GM12878 (cell line): ENCODE data around the gene TMC5. TPM values are rescaled to one million over a fixed set of nuclear protein-coding genes. Genes with fewer than 3 reads are reported as not detected.

Experiments used
- ATAC-seq: fragments of 200-7000 bp; cut with Tn5 transposase; 3 replicates; pipeline ENCODE4 v1.9.1; 2020; ENCODE audit warnings: mild to moderate bottlenecking, moderate library complexity
- BruUV-seq: library from RNA; stranded (reverse); fragments of 400-500 nt; replicated peaks from 2 replicates; lab custom pipeline; 2021; lab: Mats Ljungman, UMichigan
- CTCF ChIA-PET: fragments of 300-600 bp; sonication (Branson Sonifier 250); formaldehyde crosslinking; extraction: SDS; loops from one replicate; lab custom pipeline; 2021; ENCODE audit warnings: inconsistent platforms; lab: Yijun Ruan, JAX
- POLR2A ChIA-PET: fragments of 350-600 bp; formaldehyde crosslinking; extraction: SDS; loops from one replicate; lab custom pipeline; 2021; ENCODE audit warnings: inconsistent platforms; lab: Charles Lee
- RAD21 ChIA-PET: fragments of 300-600 bp; sonication (Branson Sonifier 250); formaldehyde crosslinking; loops from one replicate; lab custom pipeline; 2023; ENCODE audit warnings: antibody characterized with exemption; ENCODE audit not compliant: unreplicated experiment; lab: Charles Lee
- SMC1A ChIA-PET: fragments of 300-600 bp; sonication (Branson Sonifier 250); formaldehyde crosslinking; loops from one replicate; lab custom pipeline; 2023; ENCODE audit not compliant: unreplicated experiment, uncharacterized antibody; lab: Charles Lee
- DNase-seq: peaks from one replicate; pipeline ENCODE4 v3.0.0-alpha.2; 2011; ENCODE audit warnings: low read depth, low spot score
- FAIRE-seq: peaks from 3 replicates; lab custom pipeline; 2011; peaks lifted over from hg19 to GRCh38; lab: Jason Lieb, UNC
- H2AFZ ChIP-seq: 2 replicates; pipeline ENCODE4 v1.6.0; 2011; ENCODE audit warnings: low read depth, low read length, control low read depth; ENCODE audit not compliant: control insufficient read depth
- H3K27ac ChIP-seq: 2 replicates; pipeline ENCODE4 v1.5.1; 2011; ENCODE audit warnings: control low read depth; ENCODE audit not compliant: control insufficient read depth, insufficient read depth
- H3K27me3 ChIP-seq, 2 experiments: replicated peaks in 1 of 2; 2 replicates each; pipeline versions ENCODE4 v1.6.0 to v1.6.1; 2011; ENCODE audit warnings: low read length in 1 of 2; ENCODE audit not compliant: control insufficient read depth in 2 of 2, insufficient read depth in 2 of 2
- H3K36me3 ChIP-seq, 2 experiments: 2 replicates each; pipeline ENCODE4 v1.5.1; 2011; ENCODE audit warnings: low read length in 1 of 2; ENCODE audit not compliant: control insufficient read depth in 2 of 2, insufficient read depth in 2 of 2
- H3K4me1 ChIP-seq: 2 replicates; pipeline ENCODE4 v1.6.1; 2011; ENCODE audit warnings: mild to moderate bottlenecking, low read length, moderate library complexity, mixed read lengths; ENCODE audit not compliant: control insufficient read depth, insufficient read depth
- H3K4me2 ChIP-seq: 2 replicates; pipeline ENCODE4 v1.6.0; 2011; ENCODE audit warnings: control low read depth; ENCODE audit not compliant: control insufficient read depth, insufficient read depth
- H3K4me3 ChIP-seq: fragments of 200-600 bp; sonication (generic); 2 replicates; pipeline ENCODE4 v1.5.1; 2016
- H3K79me2 ChIP-seq: 2 replicates; pipeline ENCODE4 v1.6.0; 2011; ENCODE audit warnings: low read length; ENCODE audit not compliant: control insufficient read depth, insufficient read depth
- H3K9ac ChIP-seq: 2 replicates; pipeline ENCODE4 v1.8.0; 2011; ENCODE audit warnings: low read length, control low read depth, mixed read lengths; ENCODE audit not compliant: control insufficient read depth, insufficient read depth
- H3K9me3 ChIP-seq: replicated peaks from 3 replicates; pipeline ENCODE4 v1.5.1; 2011; ENCODE audit warnings: mild to moderate bottlenecking, low read length; ENCODE audit not compliant: control insufficient read depth, insufficient read depth
- H4K20me1 ChIP-seq: 2 replicates; pipeline ENCODE4 v1.6.0; 2011; ENCODE audit not compliant: control insufficient read depth, insufficient read depth
- ATF7 ChIP-seq: fragments of 450-650 bp; IDR thresholded peaks from 2 replicates; pipeline ENCODE4 v1.6.1; 2016; ENCODE audit warnings: low read depth, mild to moderate bottlenecking
- BACH1 ChIP-seq: fragments of 450-650 bp; IDR thresholded peaks from 2 replicates; pipeline ENCODE4 v1.6.1; 2017; ENCODE audit warnings: mild to moderate bottlenecking, borderline replicate concordance
- HDGF ChIP-seq: fragments of 450-650 bp; IDR thresholded peaks from 2 replicates; pipeline ENCODE4 v1.6.1; 2016; ENCODE audit warnings: antibody characterized with exemption
- IRF4 ChIP-seq: IDR thresholded peaks from 2 replicates; pipeline ENCODE4 v1.6.1; 2011; ENCODE audit warnings: low read depth, low read length
- JUND ChIP-seq: IDR thresholded peaks from 2 replicates; pipeline ENCODE4 v1.6.1; 2012; ENCODE audit warnings: low read depth, mild to moderate bottlenecking, low read length, improper control_type of control experiment, moderate library complexity
- MTA3 ChIP-seq: IDR thresholded peaks from 2 replicates; pipeline ENCODE4 v1.6.1; 2012; ENCODE audit warnings: low read length, inconsistent platforms, borderline replicate concordance
- NR2F1 ChIP-seq: fragments of 450-650 bp; conservative IDR thresholded peaks from 2 replicates; pipeline ENCODE4 v1.6.1; 2017; ENCODE audit warnings: mild to moderate bottlenecking
- RB1 ChIP-seq: fragments of 450-650 bp; formaldehyde crosslinking; IDR thresholded peaks from 2 replicates; pipeline ENCODE4 v1.6.1; 2017; ENCODE audit warnings: mild to moderate bottlenecking, borderline replicate concordance
- STAT3 ChIP-seq: IDR thresholded peaks from 2 replicates; pipeline ENCODE4 v1.6.1; 2011; ENCODE audit warnings: low read depth, low read length, improper control_type of control experiment
- TCF12 ChIP-seq: IDR thresholded peaks from 2 replicates; pipeline ENCODE4 v1.6.1; 2011; ENCODE audit warnings: low read depth, mild to moderate bottlenecking, low read length
- ZNF217 ChIP-seq: fragments of 450-650 bp; IDR thresholded peaks from 2 replicates; pipeline ENCODE4 v1.6.1; 2017; ENCODE audit warnings: antibody characterized with exemption, mild to moderate bottlenecking
- WGBS: methylation state at CpG from one replicate; pipeline ENCODE4 v1.1.6; 2016; ENCODE audit warnings: low lambda C conversion rate; ENCODE audit not compliant: insufficient replicate concordance, insufficient coverage; ENCODE audit errors: missing lambda C conversion rate; 5-methylcytosine and 5-hydroxymethylcytosine counted together
- in situ Hi-C: fragments of 300-500 bp; cut with MboI; formaldehyde crosslinking; loops from 9 replicates; pipeline ENCODE4 v1.14.3; 2018; ENCODE audit warnings: mixed read lengths
- intact Hi-C: fragments of 100-400 bp; cut with micrococcal nuclease; formaldehyde crosslinking; loops from one replicate; pipeline ENCODE4 v1.14.2; 2022; ENCODE audit not compliant: unreplicated experiment
- polyA plus RNA-seq, 11 experiments: library from polyadenylated mRNA; depleted of rRNA in 4 of 11; unstranded in 6 of 11; stranded (reverse) in 5 of 11; fragments of >200 nt; fragmentation: Nextera tagmentation in 4 of 11; fragmentation: Illumina TruSeq in 1 of 11; extraction: Ambion mirVana in 4 of 11; extraction: Trizol in 1 of 11; gene quantifications; 1 replicate in 1 of 11; 2 replicates in 10 of 11; pipeline versions ENCODE4 v1.2.1 to v1.2.3, GENCODE V29; 2011 to 2016; ENCODE audit warnings: inconsistent platforms in 2 of 11, missing spikeins in 2 of 11, low read depth in 1 of 11
- total RNA-seq, 4 experiments: library from RNA; depleted of rRNA in 3 of 4; stranded (reverse); fragments of >200 nt in 3 of 4; fragmentation: Illumina TruSeq in 1 of 4; extraction: Trizol in 1 of 4; gene quantifications; 2 replicates each; pipeline versions ENCODE4 v1.2.1 to v1.2.3, GENCODE V29; 2013 to 2021

TMC5 gene
- total and polyA plus RNA-seq, 10 of the 15 experiments (the other 5 are each of a cell fraction or from before 2014, with no cell fraction given) = 0.01 to 0.10 (median 0.07) TPM; not detected in 5

DNA sequence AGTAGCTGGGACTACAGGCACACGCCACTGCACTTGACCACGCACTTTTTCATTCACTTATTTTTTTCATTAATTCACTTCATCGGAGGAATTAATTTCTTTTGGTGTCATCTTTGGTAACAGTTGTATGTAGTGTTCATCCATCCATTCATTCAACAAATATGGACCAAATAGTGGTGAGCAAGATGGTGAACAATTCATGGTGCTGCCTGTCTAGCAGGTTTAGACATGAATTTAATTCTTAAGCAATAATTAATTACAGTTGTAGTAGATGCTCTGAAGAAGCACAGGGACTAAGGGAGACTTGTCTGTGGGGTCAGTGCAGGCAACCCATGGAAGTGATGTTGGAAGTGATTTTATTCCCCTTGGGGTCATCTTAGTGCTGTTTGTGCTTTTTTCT is 81.8 kb downstream of the TMC5 start:
- ChIA-PET POLR2A (no interaction called here), CTCF (interaction anchor here (1.1 kb wide), 1 partner anchor 46 kb away, joined by 3 read pairs; no protein-coding TSS in a partner anchor)
- Histone ChIP-seq H3K4me1 (no peaks in the 10 kb centered on the region), H4K20me1 (no peaks in the 10 kb centered on the region), H3K9me3 (no peaks in the 10 kb centered on the region), H3K4me3 (no peak overlapping the region), H3K27me3 (no peaks in the 10 kb centered on the region)
- FAIRE-seq = no peak
- no peak for TF ChIP-seq NR2F1
- no peak for TF ChIP-seq MTA3
- no peak for TF ChIP-seq JUND
- no peak for TF ChIP-seq RB1
- TF ChIP-seq BACH1 = no peak
- no peak for TF ChIP-seq TCF12
- TF ChIP-seq ATF7 = no peak
- TF ChIP-seq ZNF217 = no peak
- TF ChIP-seq IRF4 = no peak
- TF ChIP-seq STAT3 = no peak
- no peak for TF ChIP-seq HDGF
- TF ChIP-seq, all 136 proteins: peak for 0
- no peak overlapping the region for H2AFZ ChIP-seq
- WGBS = 84% methylated on average over 3 of the region's 3 CpGs
- SMC1A ChIA-PET = interaction anchor here (1.5 kb wide), 1 partner anchor 31 kb away, joined by 3 read pairs; no protein-coding TSS in a partner anchor
- DNase-seq = no peak
- H3K4me2 ChIP-seq = no peak overlapping the region
- RAD21 ChIA-PET = no interaction called here
- intact Hi-C loops = no loop called here
- no peak for ATAC-seq
- no TSS peak for BruUV-seq
- no peak overlapping the region for H3K9ac ChIP-seq
- in situ Hi-C loops = no loop called here
- H3K79me2 ChIP-seq = no peaks in the 10 kb centered on the region
- H3K36me3 ChIP-seq = peaks cover 4 to 21% of the 10 kb centered on the region in 2 experiments
- H3K27ac ChIP-seq = no peak overlapping the region
